Mesendoderm (in vitro differentiated cells): ENCODE data around the gene SULT6B1.
A peak's percentile ranks its signal among the peaks of the same experiment; 100 is the strongest.
"Not testable (repeated sequence)": the region's sequence is repeated elsewhere in the genome, so short reads cannot be mapped to it uniquely, and the experiment has no call there.

Experiments used
- DNase-seq: peaks from one replicate; pipeline ENCODE4 v3.0.0; 2013
- H2AK5ac ChIP-seq: 2 replicates; pipeline ENCODE4 v1.6.1; 2013; ENCODE audit warnings: low read length, inconsistent platforms
- H2BK120ac ChIP-seq: 2 replicates; pipeline ENCODE4 v1.6.1; 2013; ENCODE audit warnings: low read depth, mild to moderate bottlenecking, low read length, moderate library complexity, mixed read lengths
- H2BK15ac ChIP-seq: replicated peaks from 2 replicates; pipeline ENCODE4 v1.6.1; 2013; ENCODE audit warnings: low read depth, mild to moderate bottlenecking, moderate library complexity
- H2BK5ac ChIP-seq: 2 replicates; pipeline ENCODE4 v1.6.1; 2013; ENCODE audit warnings: low read length, inconsistent platforms
- H3K18ac ChIP-seq: 2 replicates; pipeline ENCODE4 v1.6.1; 2013; ENCODE audit warnings: mild to moderate bottlenecking, low read length, mixed read lengths
- H3K23ac ChIP-seq: one replicate; pipeline ENCODE4 v1.6.1; 2013; ENCODE audit warnings: low read length
- H3K27ac ChIP-seq: 2 replicates; pipeline ENCODE4 v1.5.1; 2013; ENCODE audit warnings: low read depth, mild to moderate bottlenecking, inconsistent platforms, low read length, moderate library complexity
- H3K27me3 ChIP-seq: 2 replicates; pipeline ENCODE4 v1.6.1; 2013; ENCODE audit warnings: low read length, control low read depth, mild to moderate bottlenecking, inconsistent platforms; ENCODE audit not compliant: insufficient read depth, poor library complexity
- H3K36me3 ChIP-seq: 2 replicates; pipeline ENCODE4 v1.6.1; 2013; ENCODE audit warnings: low read length, inconsistent platforms; ENCODE audit not compliant: control insufficient read depth, insufficient read depth
- H3K4ac ChIP-seq: one replicate; pipeline ENCODE4 v1.6.1; 2013; ENCODE audit warnings: low read depth, mild to moderate bottlenecking, low read length, moderate library complexity
- H3K4me1 ChIP-seq: 2 replicates; pipeline ENCODE4 v1.6.1; 2013; ENCODE audit warnings: low read depth, low read length, inconsistent platforms; ENCODE audit not compliant: control insufficient read depth
- H3K4me2 ChIP-seq: 2 replicates; pipeline ENCODE4 v1.6.1; 2013; ENCODE audit warnings: low read length
- H3K4me3 ChIP-seq: 2 replicates; pipeline ENCODE4 v1.5.1; 2013; ENCODE audit warnings: mild to moderate bottlenecking, low read length
- H3K56ac ChIP-seq: one replicate; pipeline ENCODE4 v1.6.1; 2013; ENCODE audit warnings: low read length
- H3K79me1 ChIP-seq: 2 replicates; pipeline ENCODE4 v1.6.1; 2013; ENCODE audit warnings: low read length, inconsistent platforms
- H3K79me2 ChIP-seq: 2 replicates; pipeline ENCODE4 v1.6.1; 2013; ENCODE audit warnings: mild to moderate bottlenecking, low read length; ENCODE audit not compliant: control insufficient read depth, insufficient read depth
- H3K9ac ChIP-seq: 2 replicates; pipeline ENCODE4 v1.6.1; 2013; ENCODE audit warnings: low read length, inconsistent platforms
- H4K5ac ChIP-seq: one replicate; pipeline ENCODE4 v1.6.1; 2013; ENCODE audit warnings: low read length
- H4K8ac ChIP-seq: one replicate; pipeline ENCODE4 v1.6.1; 2013; ENCODE audit warnings: low read depth, mild to moderate bottlenecking, control low read depth, low read length, moderate library complexity
- WGBS: extraction: QIAGEN DNeasy Blood & Tissue Kit; methylation state at CpG from one replicate; pipeline ENCODE4 v1.1.7; 2013; ENCODE audit warnings: low lambda C conversion rate, missing lambda C conversion rate; ENCODE audit not compliant: insufficient coverage; ENCODE audit errors: extremely low coverage; 5-methylcytosine and 5-hydroxymethylcytosine counted together

SULT6B1 gene

GRCh38 chr2:37226863-37227262 is 38.4 kb upstream of the SULT6B1 start:
- Histone ChIP-seq H3K9ac (peak overlapping the region; percentile 9), H4K8ac (no peak overlapping the region), H3K4me1 (no peaks in the 10 kb centered on the region), H4K5ac (no peak overlapping the region), H3K27ac (peak overlapping the region; percentile 13), H2BK5ac (no peak overlapping the region), H3K4me2 (no peak overlapping the region), H3K27me3 (no peaks in the 10 kb centered on the region), H2BK15ac (no peak overlapping the region), H3K79me2 (peaks cover 64% of the 10 kb centered on the region), H3K79me1 (peaks cover 7% of the 10 kb centered on the region), H3K4me3 (no peak overlapping the region), H3K23ac (no peak overlapping the region), H2BK120ac (no peak overlapping the region), H2AK5ac (no peak overlapping the region), H3K4ac (no peak overlapping the region), H3K36me3 (peaks cover 9% of the 10 kb centered on the region), H3K56ac (peak overlapping the region; percentile 76), H3K18ac (no peak overlapping the region)
- WGBS, result no CpG with 5 or more reads among the region's 4 CpGs
- DNase-seq, result peak; percentile 57

- not testable (repeated sequence) for H2BK120ac ChIP-seq, H2BK15ac ChIP-seq, H2AK5ac ChIP-seq, H3K4ac ChIP-seq, H3K4me2 ChIP-seq, H3K36me3 ChIP-seq, DNase-seq, H4K5ac ChIP-seq, H3K23ac ChIP-seq, H3K27me3 ChIP-seq, H3K79me1 ChIP-seq, H3K4me1 ChIP-seq, H3K18ac ChIP-seq, H3K4me3 ChIP-seq
- Histone ChIP-seq H2BK5ac (peak overlapping the region; percentile 69), H3K27ac (peak overlapping the region; percentile 29), H3K56ac (peak overlapping the region; percentile 67), H4K8ac (peak overlapping the region; percentile 57), H3K9ac (peak overlapping the region; percentile 65), H3K79me2 (peaks cover 49% of the 10 kb centered on the region)
- WGBS, result no CpG with 5 or more reads among the region's 2 CpGs
These were observed 36.7 kb upstream of the SULT6B1 start for GRCh38 chr2:37225129-37225528.

GRCh38 chr2:37224063-37224462 is 35.6 kb upstream of the SULT6B1 start:
- WGBS, result no CpG with 5 or more reads among the region's 1 CpG
- H3K79me1 ChIP-seq, result peaks cover 5% of the 10 kb centered on the region
- peaks cover 42% of the 10 kb centered on the region for H3K79me2 ChIP-seq

GRCh38 chr2:37223131-37223530 is 34.7 kb upstream of the SULT6B1 start:
- no peak overlapping the region for H3K4ac ChIP-seq
- H3K36me3 ChIP-seq, result peaks cover 8% of the 10 kb centered on the region
- H2BK120ac ChIP-seq, result no peak overlapping the region
- H3K79me1 ChIP-seq, result peaks cover 5% of the 10 kb centered on the region
- H2BK15ac ChIP-seq, result no peak overlapping the region
- no peaks in the 10 kb centered on the region for H3K27me3 ChIP-seq
- no peak overlapping the region for H4K8ac ChIP-seq
- no peaks in the 10 kb centered on the region for H3K4me1 ChIP-seq
- H2BK5ac ChIP-seq, result no peak overlapping the region
- no peak overlapping the region for H2AK5ac ChIP-seq
- no peak for DNase-seq
- no peak overlapping the region for H3K4me2 ChIP-seq
- no peak overlapping the region for H3K18ac ChIP-seq
- H3K9ac ChIP-seq, result no peak overlapping the region
- peaks cover 36% of the 10 kb centered on the region for H3K79me2 ChIP-seq
- H3K4me3 ChIP-seq, result no peak overlapping the region
- H3K23ac ChIP-seq, result no peak overlapping the region
- no CpG with 5 or more reads among the region's 4 CpGs for WGBS
- no peak overlapping the region for H3K56ac ChIP-seq
- H4K5ac ChIP-seq, result no peak overlapping the region
- no peak overlapping the region for H3K27ac ChIP-seq

More at GRCh38 chr2:37224063-37224462, 35.6 kb upstream of the SULT6B1 start:
- H3K4me2 ChIP-seq, result no peak overlapping the region
- no peak overlapping the region for H4K8ac ChIP-seq
- no peak overlapping the region for H3K4ac ChIP-seq
- H3K27ac ChIP-seq, result no peak overlapping the region
- H3K56ac ChIP-seq, result no peak overlapping the region
- no peak overlapping the region for H3K18ac ChIP-seq
- H3K23ac ChIP-seq, result no peak overlapping the region
- no peak for DNase-seq
- no peak overlapping the region for H3K4me3 ChIP-seq
- H2BK120ac ChIP-seq, result no peak overlapping the region
- peaks cover 10% of the 10 kb centered on the region for H3K36me3 ChIP-seq
- H4K5ac ChIP-seq, result no peak overlapping the region
- no peaks in the 10 kb centered on the region for H3K4me1 ChIP-seq
- no peak overlapping the region for H2BK15ac ChIP-seq
- H3K27me3 ChIP-seq, result no peaks in the 10 kb centered on the region
- H3K9ac ChIP-seq, result no peak overlapping the region
- no peak overlapping the region for H2BK5ac ChIP-seq
- H2AK5ac ChIP-seq, result no peak overlapping the region

DNA sequence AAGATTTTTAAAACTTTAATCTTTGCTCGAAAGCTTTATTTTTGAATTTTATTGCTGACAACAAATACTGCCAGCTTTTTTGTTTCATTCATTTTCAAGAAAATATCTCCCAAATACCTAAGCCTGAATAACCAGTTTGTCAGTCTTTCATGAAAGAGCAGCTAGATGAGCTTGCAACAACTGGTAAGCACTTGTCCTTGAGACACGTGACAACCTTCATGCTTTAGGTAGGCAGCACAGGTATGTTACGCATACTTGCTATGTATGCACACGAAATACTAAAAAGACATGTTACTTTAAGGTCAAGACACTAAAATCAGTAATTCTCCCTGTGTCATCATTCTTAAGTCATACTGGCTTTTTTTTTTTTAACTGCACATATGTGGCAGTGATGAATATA is 30.6 kb upstream of the SULT6B1 start:
- H3K79me2 ChIP-seq, result peaks cover 15% of the 10 kb centered on the region
- H3K79me1 ChIP-seq, result peaks cover 1% of the 10 kb centered on the region
- H2AK5ac ChIP-seq, result no peak overlapping the region
- no peak overlapping the region for H3K56ac ChIP-seq
- H4K8ac ChIP-seq, result no peak overlapping the region
- no peaks in the 10 kb centered on the region for H3K27me3 ChIP-seq
- no peak overlapping the region for H3K4ac ChIP-seq
- H2BK15ac ChIP-seq, result no peak overlapping the region
- no peak overlapping the region for H4K5ac ChIP-seq
- no peak overlapping the region for H3K9ac ChIP-seq
- WGBS, result no CpG with 5 or more reads among the region's 4 CpGs
- no peak overlapping the region for H3K23ac ChIP-seq
- H3K18ac ChIP-seq, result no peak overlapping the region
- H3K27ac ChIP-seq, result no peak overlapping the region
- H3K4me3 ChIP-seq, result no peak overlapping the region
- no peak overlapping the region for H2BK5ac ChIP-seq
- no peak overlapping the region for H3K4me2 ChIP-seq
- H2BK120ac ChIP-seq, result no peak overlapping the region
- no peak for DNase-seq
- H3K4me1 ChIP-seq, result no peaks in the 10 kb centered on the region
- peaks cover 6% of the 10 kb centered on the region for H3K36me3 ChIP-seq

- H3K27me3 ChIP-seq, result no peaks in the 10 kb centered on the region
- peaks cover 1% of the 10 kb centered on the region for H3K79me1 ChIP-seq
- H3K4ac ChIP-seq, result no peak overlapping the region
- H4K5ac ChIP-seq, result no peak overlapping the region
- DNase-seq, result no peak
- H3K18ac ChIP-seq, result no peak overlapping the region
- H4K8ac ChIP-seq, result no peak overlapping the region
- H2BK15ac ChIP-seq, result no peak overlapping the region
- no peak overlapping the region for H2BK120ac ChIP-seq
- H3K4me3 ChIP-seq, result no peak overlapping the region
- no peaks in the 10 kb centered on the region for H3K79me2 ChIP-seq
- H3K23ac ChIP-seq, result no peak overlapping the region
- no peak overlapping the region for H2AK5ac ChIP-seq
- H3K36me3 ChIP-seq, result peaks cover 10% of the 10 kb centered on the region
- H3K4me1 ChIP-seq, result no peaks in the 10 kb centered on the region
- no peak overlapping the region for H3K9ac ChIP-seq
- no peak overlapping the region for H3K4me2 ChIP-seq
- H3K27ac ChIP-seq, result peak overlapping the region; percentile 19
- WGBS, result no CpG with 5 or more reads among the region's 1 CpG
- H2BK5ac ChIP-seq, result no peak overlapping the region
- H3K56ac ChIP-seq, result no peak overlapping the region
These were observed 26.8 kb upstream of the SULT6B1 start for GRCh38 chr2:37215250-37215649.
